Measurements from ENCODE around the gene CHPF. TPM values are rescaled to one million over a fixed set of nuclear protein-coding genes. Genes with fewer than 3 reads are reported as not detected.

CHPF gene
- total and polyA plus RNA-seq, 10 of the 15 experiments (the other 5 are each of a cell fraction or from before 2014, with no cell fraction given) = 0.09 to 17.4 (median 8.3) TPM; not detected in 1

DNA sequence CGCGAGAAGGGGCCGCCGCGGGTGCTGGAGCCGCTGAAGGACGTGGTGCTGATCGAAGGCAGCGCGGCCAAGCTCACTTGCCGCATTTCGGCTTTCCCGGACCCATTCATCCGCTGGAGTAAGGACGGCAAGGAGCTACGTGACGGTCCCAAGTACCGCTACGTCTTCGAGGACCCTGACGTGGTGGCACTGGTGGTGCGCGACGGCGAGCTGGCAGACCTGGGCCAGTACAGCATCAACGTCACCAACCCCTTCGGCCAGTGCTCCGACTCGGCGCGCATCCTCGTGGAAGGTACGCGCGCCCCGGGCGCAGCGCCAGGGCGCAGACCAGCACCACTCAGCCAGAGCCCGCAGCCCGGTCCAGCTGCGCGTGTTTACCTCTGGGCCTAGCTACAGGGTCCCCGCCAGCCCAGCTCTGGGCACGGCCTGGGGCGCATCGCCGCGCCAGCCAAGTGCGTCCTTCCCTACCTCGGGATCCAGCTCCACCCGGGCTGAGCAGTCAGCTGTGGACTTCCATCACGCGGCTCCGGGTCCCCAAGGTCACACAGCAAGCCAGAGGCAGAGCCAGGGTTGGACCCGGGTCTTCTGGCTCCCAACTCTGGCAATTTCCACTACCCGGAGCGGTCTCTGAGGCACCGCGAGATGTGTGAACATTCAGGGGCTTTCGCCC, 46.6 kb downstream of the CHPF start:
- 60% methylated on average over 61 of the region's 61 CpGs for WGBS (ENCODE audit: insufficient coverage, insufficient replicate concordance, low lambda C conversion rate, missing lambda C conversion rate)
- Histone ChIP-seq H3K4me1 (ENCODE audit: control insufficient read depth, insufficient read depth, low read length) (peaks cover 15% of the 10 kb centered on the region), H3K79me2 (ENCODE audit: control insufficient read depth, insufficient read depth, low read length) (peaks cover 11% of the 10 kb centered on the region), H3K9me3 (replicated peaks; ENCODE audit: control insufficient read depth, insufficient read depth, low read length) (no peaks in the 10 kb centered on the region; the same call in 2 of the 3 replicates), H3K27me3 (replicated peaks in 1 of 2; ENCODE audit: control insufficient read depth in 2 of 2, insufficient read depth in 2 of 2, low read length in 1 of 2) (peaks cover 9 to 15% of the 10 kb centered on the region in 2 experiments), H3K9ac (ENCODE audit: control insufficient read depth, insufficient read depth, low read length) (no peak overlapping the region), H3K36me3 (ENCODE audit: control insufficient read depth in 2 of 2, insufficient read depth in 2 of 2, low read length in 1 of 2) (no peaks in the 10 kb centered on the region), H2AFZ (ENCODE audit: control insufficient read depth, low read depth, low read length) (no peak overlapping the region), H3K4me3 (no peak overlapping the region), H4K20me1 (ENCODE audit: control insufficient read depth, insufficient read depth) (no peaks in the 10 kb centered on the region), H3K4me2 (ENCODE audit: control insufficient read depth, insufficient read depth) (no peak overlapping the region), H3K27ac (ENCODE audit: control insufficient read depth, insufficient read depth) (no peak overlapping the region)
- intact Hi-C loops (cut with micrococcal nuclease; ENCODE audit: unreplicated experiment) (no loop called here), in situ Hi-C loops (cut with MboI) (no loop called here)
- no peak for ATAC-seq
- CTCF ChIA-PET = interaction anchor here (1.3 to 11.4 kb wide), 4 partner anchors 13 to 39 kb away, joined by 3 to 224 read pairs (median 12); no protein-coding TSS in a partner anchor
- no peak for DNase-seq (ENCODE audit: low read depth, low spot score)
- FAIRE-seq = no peak
- SMC1A ChIA-PET (ENCODE audit: uncharacterized antibody, unreplicated experiment) = interaction anchor here (3.0 to 4.0 kb wide), 2 partner anchors 32 to 33 kb away, joined by 22 to 41 read pairs; no protein-coding TSS in a partner anchor
- POLR2A ChIA-PET = no interaction called here
- RAD21 ChIA-PET (ENCODE audit: unreplicated experiment) = interaction anchor here (0.6 to 3.6 kb wide), 3 partner anchors 33 to 189 kb away, joined by 5 to 21 read pairs (median 6); no protein-coding TSS in a partner anchor
- BruUV-seq (replicated peaks) = no TSS peak
- TF ChIP-seq CREM (IDR thresholded peaks at IDR 0.05; ENCODE audit: low read depth) (no peak), MYB (IDR thresholded peaks at IDR 0.05; ENCODE audit: borderline replicate concordance, low read depth, low read length) (no peak), CUX1 (IDR thresholded peaks at IDR 0.05; ENCODE audit: insufficient replicate concordance, low read depth, low read length) (no peak), KDM1A (IDR thresholded peaks at IDR 0.05; ENCODE audit: borderline replicate concordance) (no peak), USF2 (IDR thresholded peaks at IDR 0.05; ENCODE audit: borderline replicate concordance, low read depth, low read length) (no peak), YBX1 (IDR thresholded peaks at IDR 0.05) (no peak), POLR2AphosphoS5 (IDR thresholded peaks at IDR 0.05; ENCODE audit: low read length) (no peak), CHD2 (IDR thresholded peaks at IDR 0.05; ENCODE audit: borderline replicate concordance, low read depth, low read length) (no peak), HCFC1 (IDR thresholded peaks at IDR 0.05; ENCODE audit: low read length) (no peak), CHD1 (IDR thresholded peaks at IDR 0.05; ENCODE audit: low read depth, low read length) (no peak), POLR2A (IDR thresholded peaks at IDR 0.05; ENCODE audit: low read depth, low read length) (no peak), CBX3 (IDR thresholded peaks at IDR 0.05; ENCODE audit: borderline replicate concordance, low read depth) (no peak), ZNF274 (IDR thresholded peaks at IDR 0.05; ENCODE audit: insufficient read depth, insufficient read length) (no peak)
- TF ChIP-seq, protein P1, sequence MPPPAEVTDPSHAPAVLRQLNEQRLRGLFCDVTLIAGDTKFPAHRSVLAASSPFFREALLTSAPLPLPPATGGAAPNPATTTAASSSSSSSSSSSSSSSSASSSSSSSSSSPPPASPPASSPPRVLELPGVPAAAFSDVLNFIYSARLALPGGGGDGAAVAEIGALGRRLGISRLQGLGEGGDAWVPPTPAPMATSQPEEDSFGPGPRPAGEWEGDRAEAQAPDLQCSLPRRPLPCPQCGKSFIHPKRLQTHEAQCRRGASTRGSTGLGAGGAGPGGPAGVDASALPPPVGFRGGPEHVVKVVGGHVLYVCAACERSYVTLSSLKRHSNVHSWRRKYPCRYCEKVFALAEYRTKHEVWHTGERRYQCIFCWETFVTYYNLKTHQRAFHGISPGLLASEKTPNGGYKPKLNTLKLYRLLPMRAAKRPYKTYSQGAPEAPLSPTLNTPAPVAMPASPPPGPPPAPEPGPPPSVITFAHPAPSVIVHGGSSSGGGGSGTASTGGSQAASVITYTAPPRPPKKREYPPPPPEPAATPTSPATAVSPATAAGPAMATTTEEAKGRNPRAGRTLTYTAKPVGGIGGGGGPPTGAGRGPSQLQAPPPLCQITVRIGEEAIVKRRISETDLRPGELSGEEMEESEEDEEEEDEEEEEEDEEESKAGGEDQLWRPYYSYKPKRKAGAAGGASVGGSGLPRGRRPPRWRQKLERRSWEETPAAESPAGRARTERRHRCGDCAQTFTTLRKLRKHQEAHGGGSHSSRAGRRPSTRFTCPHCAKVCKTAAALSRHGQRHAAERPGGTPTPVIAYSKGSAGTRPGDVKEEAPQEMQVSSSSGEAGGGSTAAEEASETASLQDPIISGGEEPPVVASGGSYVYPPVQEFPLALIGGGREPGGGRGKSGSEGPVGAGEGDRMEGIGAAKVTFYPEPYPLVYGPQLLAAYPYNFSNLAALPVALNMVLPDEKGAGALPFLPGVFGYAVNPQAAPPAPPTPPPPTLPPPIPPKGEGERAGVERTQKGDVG (CRISPR knock-in tag; IDR thresholded peaks at IDR 0.05) = no peak
- TF ChIP-seq, protein P2, sequence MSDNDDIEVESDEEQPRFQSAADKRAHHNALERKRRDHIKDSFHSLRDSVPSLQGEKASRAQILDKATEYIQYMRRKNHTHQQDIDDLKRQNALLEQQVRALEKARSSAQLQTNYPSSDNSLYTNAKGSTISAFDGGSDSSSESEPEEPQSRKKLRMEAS (IDR thresholded peaks at IDR 0.05; ENCODE audit: low read depth, low read length) = no peak

All from GM12878 (cell line).